Amniotic epithelial cell (primary cell): ENCODE data around the gene TNFRSF25.
A peak's percentile ranks its signal among the peaks of the same experiment; 100 is the strongest.

Experiments
- DNase-seq: peaks from one replicate; pipeline ENCODE4 v3.0.0-alpha.2; 2010; ENCODE audit warnings: low read depth

The TNFRSF25 gene

GRCh38 chr1:6466023-6466422 lies at the start of gene TNFRSF25:
TNFRSF25 (minus strand) TSS chr1:6466173; CDS start chr1:6466107, 66 bp downstream.
- no peak for DNase-seq

- DNase-seq = peak; percentile 21
These were observed 49.8 kb upstream of the TNFRSF25 start for GRCh38 chr1:6515771-6516170.

- DNase-seq = no peak
These were observed 47.4 kb upstream of the TNFRSF25 start for GRCh38 chr1:6513320-6513801.

GRCh38 chr1:6512908-6513280 lies 46.9 kb upstream of the TNFRSF25 start:
- DNase-seq = no peak

GRCh38 chr1:6512245-6512907 lies 46.4 kb upstream of the TNFRSF25 start:
- DNase-seq = no peak

GRCh38 chr1:6511561-6512244 lies 45.7 kb upstream of the TNFRSF25 start:
- no peak for DNase-seq

- no peak for DNase-seq
These were observed 45.1 kb upstream of the TNFRSF25 start for GRCh38 chr1:6511056-6511455.

- no peak for DNase-seq
These were observed 44.5 kb upstream of the TNFRSF25 start for GRCh38 chr1:6510493-6510892.

GRCh38 chr1:6509919-6510291 lies 43.9 kb upstream of the TNFRSF25 start:
- DNase-seq = no peak

- no peak for DNase-seq
These were observed 43.4 kb upstream of the TNFRSF25 start for GRCh38 chr1:6509220-6509918.

- DNase-seq = no peak
These were observed 42.8 kb upstream of the TNFRSF25 start for GRCh38 chr1:6508816-6509189.

GRCh38 chr1:6508154-6508815 lies 42.3 kb upstream of the TNFRSF25 start:
- DNase-seq = no peak

- no peak for DNase-seq
These were observed 41.5 kb upstream of the TNFRSF25 start for GRCh38 chr1:6507461-6507911.

- DNase-seq = no peak
These were observed 41.1 kb upstream of the TNFRSF25 start for GRCh38 chr1:6507037-6507428.

- DNase-seq = no peak
These were observed 40.5 kb upstream of the TNFRSF25 start for GRCh38 chr1:6506210-6507036.

- no peak for DNase-seq
These were observed 39.6 kb upstream of the TNFRSF25 start for GRCh38 chr1:6505367-6506209.

GRCh38 chr1:6504887-6505286 lies 38.9 kb upstream of the TNFRSF25 start:
- no peak for DNase-seq

- DNase-seq = no peak
These were observed 38.1 kb upstream of the TNFRSF25 start for GRCh38 chr1:6503884-6504602.

- no peak for DNase-seq
These were observed 36.3 kb upstream of the TNFRSF25 start for GRCh38 chr1:6502000-6502891.
